Liver (tissue), 9 donors: ENCODE data around the gene CYP2A13. TPM values are rescaled to one million over a fixed set of nuclear protein-coding genes. Genes with fewer than 3 reads are reported as not detected.

ENCODE experiments used
- DNase-seq: peaks from one replicate; pipeline ENCODE4 v3.0.0-alpha.2; 2017; ENCODE audit warnings: low spot score
- H3K27ac ChIP-seq, 2 donors: one replicate each; pipeline ENCODE4 v1.7.0; 2013; ENCODE audit warnings: inconsistent platforms in 2 of 2, low read length in 2 of 2, control low read depth in 1 of 2, low read depth in 1 of 2, mild to moderate bottlenecking in 1 of 2
- H3K27me3 ChIP-seq, 4 donors: one replicate each; pipeline versions ENCODE4 v1.6.1 to v1.7.0; 2013; ENCODE audit warnings: low read length in 3 of 4, inconsistent platforms in 1 of 4, mild to moderate bottlenecking in 1 of 4, moderate library complexity in 1 of 4; ENCODE audit not compliant: control insufficient read depth in 4 of 4, insufficient read depth in 4 of 4
- H3K36me3 ChIP-seq, 4 donors: one replicate each; pipeline versions ENCODE4 v1.6.1 to v1.7.0; 2013; ENCODE audit warnings: low read length in 3 of 4, mild to moderate bottlenecking in 3 of 4, low read depth in 1 of 4, moderate library complexity in 1 of 4; ENCODE audit not compliant: control insufficient read depth in 4 of 4, insufficient read depth in 3 of 4
- H3K4me1 ChIP-seq, 4 donors: one replicate each; pipeline versions ENCODE4 v1.6.1 to v1.7.0; 2013; ENCODE audit warnings: low read length in 3 of 4, mild to moderate bottlenecking in 3 of 4, moderate library complexity in 1 of 4; ENCODE audit not compliant: control insufficient read depth in 4 of 4, insufficient read depth in 4 of 4
- H3K4me3 ChIP-seq, 3 donors: one replicate each; pipeline versions ENCODE4 v1.6.1 to v1.7.0; 2013; ENCODE audit warnings: low read length in 3 of 3, control low read depth in 1 of 3, low read depth in 1 of 3, mild to moderate bottlenecking in 1 of 3
- H3K9ac ChIP-seq, 2 donors: one replicate each; pipeline ENCODE4 v1.7.0; 2013; ENCODE audit warnings: low read length in 2 of 2, mild to moderate bottlenecking in 2 of 2, moderate library complexity in 2 of 2, control low read depth in 1 of 2, low read depth in 1 of 2
- H3K9me3 ChIP-seq, 4 donors: one replicate each; pipeline versions ENCODE4 v1.6.1 to v1.7.0; 2013; ENCODE audit warnings: low read length in 3 of 4; ENCODE audit not compliant: control insufficient read depth in 4 of 4
- EGR1 ChIP-seq, 2 donors: IDR thresholded peaks; 2 replicates each; pipeline ENCODE4 v1.6.1; 2016 to 2018; ENCODE audit warnings: antibody characterized with exemption in 2 of 2, low read depth in 2 of 2
- FOXA1 ChIP-seq: IDR thresholded peaks from 2 replicates; pipeline ENCODE4 v1.6.1; 2016; ENCODE audit warnings: antibody characterized with exemption
- FOXA2 ChIP-seq: IDR thresholded peaks from 2 replicates; pipeline ENCODE4 v1.6.1; 2016; ENCODE audit warnings: antibody characterized with exemption
- GABPA ChIP-seq, 2 donors: IDR thresholded peaks in 1 of 2; conservative IDR thresholded peaks in 1 of 2; 2 replicates each; pipeline ENCODE4 v1.6.1; 2016; ENCODE audit warnings: antibody characterized with exemption in 2 of 2, mild to moderate bottlenecking in 1 of 2, moderate library complexity in 1 of 2
- HNF4A ChIP-seq, 2 donors: conservative IDR thresholded peaks; 2 replicates each; pipeline ENCODE4 v1.6.1; 2016; ENCODE audit warnings: antibody characterized with exemption in 2 of 2, mild to moderate bottlenecking in 2 of 2
- HNF4G ChIP-seq: IDR thresholded peaks from 2 replicates; pipeline ENCODE4 v1.6.1; 2016; ENCODE audit warnings: antibody characterized with exemption
- JUND ChIP-seq, 2 donors: IDR thresholded peaks; 2 replicates each; pipeline ENCODE4 v1.6.1; 2016; ENCODE audit warnings: antibody characterized with exemption in 2 of 2
- NR2F2 ChIP-seq: IDR thresholded peaks from 2 replicates; pipeline ENCODE4 v1.6.1; 2016; ENCODE audit warnings: antibody characterized with exemption
- RAD21 ChIP-seq, 2 donors: IDR thresholded peaks; 2 replicates each; pipeline ENCODE4 v1.6.1; 2016; ENCODE audit warnings: antibody characterized with exemption in 2 of 2, mild to moderate bottlenecking in 2 of 2
- RXRA ChIP-seq, 2 donors: IDR thresholded peaks; 2 replicates each; pipeline ENCODE4 v1.6.1; 2017 to 2018; ENCODE audit warnings: antibody characterized with exemption in 2 of 2, mild to moderate bottlenecking in 1 of 2
- SP1 ChIP-seq: IDR thresholded peaks from 2 replicates; pipeline ENCODE4 v1.6.1; 2018; ENCODE audit warnings: antibody characterized with exemption, mild to moderate bottlenecking
- TAF1 ChIP-seq: conservative IDR thresholded peaks from 2 replicates; pipeline ENCODE4 v1.6.1; 2016; ENCODE audit warnings: antibody characterized with exemption, mild to moderate bottlenecking
- YY1 ChIP-seq: IDR thresholded peaks from 2 replicates; pipeline ENCODE4 v1.6.1; 2016; ENCODE audit warnings: antibody characterized with exemption, mild to moderate bottlenecking
- WGBS: extraction: QIAGEN DNeasy Blood & Tissue Kit; methylation state at CpG from one replicate; pipeline ENCODE4 v1.1.7; 2013; 5-methylcytosine and 5-hydroxymethylcytosine counted together
- polyA plus RNA-seq, 2 donors: library from polyadenylated mRNA; stranded (reverse) in 1 of 2; unstranded in 1 of 2; fragments of 200-250 nt in 1 of 2; fragments of >200 nt in 1 of 2; fragmentation: Nextera tagmentation in 1 of 2; extraction: Ambion mirVana in 1 of 2; gene quantifications; one replicate each; pipeline versions ENCODE4 v1.2.1 to v1.2.3, GENCODE V29; 2013 to 2015
- total RNA-seq, 2 donors: library from RNA; depleted of rRNA; stranded (reverse); fragments of >200 nt; gene quantifications; one replicate each; pipeline ENCODE4 v1.2.3, GENCODE V29; 2014
- TF ChIP-seq, protein P1 (sequence below): IDR thresholded peaks from 2 replicates; pipeline ENCODE4 v1.6.1; 2016; ENCODE audit warnings: antibody characterized with exemption
- TF ChIP-seq, protein P2 (sequence below): IDR thresholded peaks from 2 replicates; pipeline ENCODE4 v1.6.1; 2016; ENCODE audit warnings: antibody characterized with exemption, mild to moderate bottlenecking
- TF ChIP-seq, protein P3 (sequence below): fragments of 150-350 bp; IDR thresholded peaks from 2 replicates; pipeline ENCODE4 v1.5.1; 2017; ENCODE audit warnings: improper control_type of control experiment, low read depth, low read length; ENCODE audit not compliant: missing input control
- TF ChIP-seq, protein P4 (sequence below): IDR thresholded peaks from 2 replicates; pipeline ENCODE4 v1.6.1; 2016; ENCODE audit warnings: antibody characterized with exemption
- TF ChIP-seq, protein P5 (sequence below): IDR thresholded peaks from 2 replicates; pipeline ENCODE4 v1.6.1; 2016; ENCODE audit warnings: antibody characterized with exemption
- donor health status: healthy.
- donor health status: healthy.
- donor health status: healthy.
- donor health status: healthy.
- donor health status: healthy.

The CYP2A13 gene
- total and polyA plus RNA-seq, 4 donors: 0.08 to 0.16 TPM; not detected in 2

DNA sequence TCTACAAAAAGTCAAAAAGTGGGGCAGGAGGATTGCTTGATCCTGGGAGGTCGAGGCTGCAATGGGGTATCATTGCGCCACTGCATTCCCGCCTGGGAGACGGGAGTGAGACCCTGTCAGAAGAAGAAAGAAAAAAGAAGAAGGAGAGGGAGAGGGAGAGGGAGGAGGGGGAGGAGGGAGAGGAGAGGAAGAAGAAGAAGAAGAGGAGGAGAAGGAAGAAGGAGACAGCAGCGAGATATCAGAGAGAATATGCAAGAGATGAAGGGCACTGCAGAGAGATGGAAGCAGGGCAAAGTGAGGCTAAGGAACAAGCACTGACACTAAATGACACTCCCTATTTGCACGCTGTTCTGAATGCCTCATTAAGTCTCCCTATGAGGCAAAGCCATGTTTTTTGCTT, 40.4 kb downstream of the CYP2A13 start (continued):
- TF ChIP-seq, protein P1, sequence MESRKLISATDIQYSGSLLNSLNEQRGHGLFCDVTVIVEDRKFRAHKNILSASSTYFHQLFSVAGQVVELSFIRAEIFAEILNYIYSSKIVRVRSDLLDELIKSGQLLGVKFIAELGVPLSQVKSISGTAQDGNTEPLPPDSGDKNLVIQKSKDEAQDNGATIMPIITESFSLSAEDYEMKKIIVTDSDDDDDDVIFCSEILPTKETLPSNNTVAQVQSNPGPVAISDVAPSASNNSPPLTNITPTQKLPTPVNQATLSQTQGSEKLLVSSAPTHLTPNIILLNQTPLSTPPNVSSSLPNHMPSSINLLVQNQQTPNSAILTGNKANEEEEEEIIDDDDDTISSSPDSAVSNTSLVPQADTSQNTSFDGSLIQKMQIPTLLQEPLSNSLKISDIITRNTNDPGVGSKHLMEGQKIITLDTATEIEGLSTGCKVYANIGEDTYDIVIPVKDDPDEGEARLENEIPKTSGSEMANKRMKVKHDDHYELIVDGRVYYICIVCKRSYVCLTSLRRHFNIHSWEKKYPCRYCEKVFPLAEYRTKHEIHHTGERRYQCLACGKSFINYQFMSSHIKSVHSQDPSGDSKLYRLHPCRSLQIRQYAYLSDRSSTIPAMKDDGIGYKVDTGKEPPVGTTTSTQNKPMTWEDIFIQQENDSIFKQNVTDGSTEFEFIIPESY: no peak
- TF ChIP-seq RXRA (IDR thresholded peaks at IDR 0.05) (no peak), GABPA (IDR thresholded peaks at IDR 0.05 in 1 of 2, conservative IDR thresholded peaks at IDR 0.05 in 1 of 2) (no peak), SP1 (no peak)

DNA sequence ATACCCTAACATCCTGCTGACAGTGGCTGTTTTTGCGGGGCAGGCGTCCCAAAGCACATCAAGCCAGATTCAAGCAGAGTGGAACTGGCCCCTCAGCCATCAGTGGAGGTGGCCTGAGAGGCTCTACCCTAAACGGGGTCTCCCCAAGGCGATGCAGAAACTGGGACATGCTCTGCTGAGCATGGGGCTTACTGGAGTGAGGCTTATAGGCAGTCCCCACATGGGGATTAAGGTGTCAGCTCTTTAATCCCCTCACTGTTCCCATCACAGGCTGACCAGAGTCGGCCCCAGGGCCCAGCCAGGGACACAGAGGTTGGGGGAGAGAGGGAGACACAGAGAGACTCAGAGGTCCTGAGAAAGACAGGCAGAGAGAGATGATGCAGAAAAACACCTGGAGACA, 42.9 kb downstream of the CYP2A13 start:
- no peak overlapping the region for H3K27ac ChIP-seq
- TF ChIP-seq, protein P2, sequence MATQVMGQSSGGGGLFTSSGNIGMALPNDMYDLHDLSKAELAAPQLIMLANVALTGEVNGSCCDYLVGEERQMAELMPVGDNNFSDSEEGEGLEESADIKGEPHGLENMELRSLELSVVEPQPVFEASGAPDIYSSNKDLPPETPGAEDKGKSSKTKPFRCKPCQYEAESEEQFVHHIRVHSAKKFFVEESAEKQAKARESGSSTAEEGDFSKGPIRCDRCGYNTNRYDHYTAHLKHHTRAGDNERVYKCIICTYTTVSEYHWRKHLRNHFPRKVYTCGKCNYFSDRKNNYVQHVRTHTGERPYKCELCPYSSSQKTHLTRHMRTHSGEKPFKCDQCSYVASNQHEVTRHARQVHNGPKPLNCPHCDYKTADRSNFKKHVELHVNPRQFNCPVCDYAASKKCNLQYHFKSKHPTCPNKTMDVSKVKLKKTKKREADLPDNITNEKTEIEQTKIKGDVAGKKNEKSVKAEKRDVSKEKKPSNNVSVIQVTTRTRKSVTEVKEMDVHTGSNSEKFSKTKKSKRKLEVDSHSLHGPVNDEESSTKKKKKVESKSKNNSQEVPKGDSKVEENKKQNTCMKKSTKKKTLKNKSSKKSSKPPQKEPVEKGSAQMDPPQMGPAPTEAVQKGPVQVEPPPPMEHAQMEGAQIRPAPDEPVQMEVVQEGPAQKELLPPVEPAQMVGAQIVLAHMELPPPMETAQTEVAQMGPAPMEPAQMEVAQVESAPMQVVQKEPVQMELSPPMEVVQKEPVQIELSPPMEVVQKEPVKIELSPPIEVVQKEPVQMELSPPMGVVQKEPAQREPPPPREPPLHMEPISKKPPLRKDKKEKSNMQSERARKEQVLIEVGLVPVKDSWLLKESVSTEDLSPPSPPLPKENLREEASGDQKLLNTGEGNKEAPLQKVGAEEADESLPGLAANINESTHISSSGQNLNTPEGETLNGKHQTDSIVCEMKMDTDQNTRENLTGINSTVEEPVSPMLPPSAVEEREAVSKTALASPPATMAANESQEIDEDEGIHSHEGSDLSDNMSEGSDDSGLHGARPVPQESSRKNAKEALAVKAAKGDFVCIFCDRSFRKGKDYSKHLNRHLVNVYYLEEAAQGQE: no peak
- TF ChIP-seq SP1: no peak
- no peak for TF ChIP-seq NR2F2
- no peak for TF ChIP-seq HNF4G
- TF ChIP-seq YY1: no peak
- TF ChIP-seq GABPA (IDR thresholded peaks at IDR 0.05 in 1 of 2, conservative IDR thresholded peaks at IDR 0.05 in 1 of 2): no peak
- no peak for TF ChIP-seq TAF1
- TF ChIP-seq EGR1 (IDR thresholded peaks at IDR 0.05; ENCODE audit: low read depth in 2 of 2): no peak
- TF ChIP-seq, protein P3, sequence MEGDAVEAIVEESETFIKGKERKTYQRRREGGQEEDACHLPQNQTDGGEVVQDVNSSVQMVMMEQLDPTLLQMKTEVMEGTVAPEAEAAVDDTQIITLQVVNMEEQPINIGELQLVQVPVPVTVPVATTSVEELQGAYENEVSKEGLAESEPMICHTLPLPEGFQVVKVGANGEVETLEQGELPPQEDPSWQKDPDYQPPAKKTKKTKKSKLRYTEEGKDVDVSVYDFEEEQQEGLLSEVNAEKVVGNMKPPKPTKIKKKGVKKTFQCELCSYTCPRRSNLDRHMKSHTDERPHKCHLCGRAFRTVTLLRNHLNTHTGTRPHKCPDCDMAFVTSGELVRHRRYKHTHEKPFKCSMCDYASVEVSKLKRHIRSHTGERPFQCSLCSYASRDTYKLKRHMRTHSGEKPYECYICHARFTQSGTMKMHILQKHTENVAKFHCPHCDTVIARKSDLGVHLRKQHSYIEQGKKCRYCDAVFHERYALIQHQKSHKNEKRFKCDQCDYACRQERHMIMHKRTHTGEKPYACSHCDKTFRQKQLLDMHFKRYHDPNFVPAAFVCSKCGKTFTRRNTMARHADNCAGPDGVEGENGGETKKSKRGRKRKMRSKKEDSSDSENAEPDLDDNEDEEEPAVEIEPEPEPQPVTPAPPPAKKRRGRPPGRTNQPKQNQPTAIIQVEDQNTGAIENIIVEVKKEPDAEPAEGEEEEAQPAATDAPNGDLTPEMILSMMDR: no peak
- no peak for TF ChIP-seq JUND (IDR thresholded peaks at IDR 0.05)
- TF ChIP-seq HNF4A (conservative IDR thresholded peaks at IDR 0.05): no peak
- TF ChIP-seq RXRA (IDR thresholded peaks at IDR 0.05): no peak
- no peak for TF ChIP-seq FOXA2
- TF ChIP-seq, protein P4, sequence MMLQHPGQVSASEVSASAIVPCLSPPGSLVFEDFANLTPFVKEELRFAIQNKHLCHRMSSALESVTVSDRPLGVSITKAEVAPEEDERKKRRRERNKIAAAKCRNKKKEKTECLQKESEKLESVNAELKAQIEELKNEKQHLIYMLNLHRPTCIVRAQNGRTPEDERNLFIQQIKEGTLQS: no peak
- TF ChIP-seq, protein P5, sequence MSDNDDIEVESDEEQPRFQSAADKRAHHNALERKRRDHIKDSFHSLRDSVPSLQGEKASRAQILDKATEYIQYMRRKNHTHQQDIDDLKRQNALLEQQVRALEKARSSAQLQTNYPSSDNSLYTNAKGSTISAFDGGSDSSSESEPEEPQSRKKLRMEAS: no peak
- TF ChIP-seq FOXA1: no peak
- TF ChIP-seq RAD21 (IDR thresholded peaks at IDR 0.05): no peak
- TF ChIP-seq, protein P1: no peak
- H3K9ac ChIP-seq: no peak overlapping the region
- no peaks in the 10 kb centered on the region for H3K27me3 ChIP-seq
- 89% methylated on average over 5 of the region's 5 CpGs for WGBS
- DNase-seq: no peak
- peaks cover 0 to 14% (median 6%) of the 10 kb centered on the region in 4 donors for H3K4me1 ChIP-seq
- no peaks in the 10 kb centered on the region for H3K9me3 ChIP-seq
- H3K36me3 ChIP-seq: no peaks in the 10 kb centered on the region
- no peak overlapping the region for H3K4me3 ChIP-seq
